ENCODE measurements around the gene POMGNT2. TPM values are rescaled to one million over a fixed set of nuclear protein-coding genes. Genes with fewer than 3 reads are reported as not detected.

POMGNT2 gene
- total and polyA plus RNA-seq, 2 experiments from 2014 or later = 10.7 to 26.1 TPM

DNA sequence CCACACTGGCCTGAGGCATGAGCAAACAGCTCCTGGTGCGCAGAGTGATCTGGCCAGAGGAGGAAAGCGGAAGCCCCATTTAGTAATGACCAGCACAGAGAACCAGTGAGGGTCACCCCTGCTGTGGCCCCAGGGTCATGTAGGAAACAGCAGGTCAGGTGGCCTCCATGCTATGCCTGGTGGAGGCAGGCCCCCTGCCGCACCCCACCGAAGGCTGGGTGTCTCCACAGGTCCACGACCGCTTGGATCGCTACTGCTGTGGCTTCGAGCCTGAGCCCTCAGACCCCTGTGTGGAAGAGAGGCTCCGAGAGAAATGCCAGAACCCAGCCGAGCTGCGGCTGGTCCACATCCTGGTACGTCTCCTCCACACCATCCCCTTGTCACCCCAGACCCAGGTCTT, 52.6 kb downstream of the POMGNT2 start:
- Histone ChIP-seq H3K79me2 (replicated peaks; ENCODE audit: insufficient read depth) (no peaks in the 10 kb centered on the region), H3F3A (replicated peaks; ENCODE audit: low read depth) (no peaks in the 10 kb centered on the region), H3K4me3 (no peak overlapping the region), H3K27ac (ENCODE audit: low read depth) (no peak overlapping the region), H2AFZ (no peak overlapping the region), H4K20me1 (replicated peaks; ENCODE audit: insufficient read depth) (no peaks in the 10 kb centered on the region), H3K4me1 (ENCODE audit: insufficient read depth) (no peaks in the 10 kb centered on the region), H3K36me3 (ENCODE audit: insufficient read depth) (no peaks in the 10 kb centered on the region), H3K27me3 (ENCODE audit: insufficient read depth) (no peaks in the 10 kb centered on the region), H3K9me2 (ENCODE audit: insufficient read depth) (0 out of 2 replicates have a peak, but pooled peaks cover 7% of the 10 kb centered on the region), H3K4me2 (no peak overlapping the region)
- ATAC-seq = no peak
- Mint-ChIP-seq H3K4me1 (no peaks in the 10 kb centered on the region; the same call in 2 of the 3 replicates), H3K27ac (no peak overlapping the region), H3K27me3 (ENCODE audit: insufficient read depth, low read depth, poor library complexity) (peaks cover 2% of the 10 kb centered on the region), H3K4me3 (no peak overlapping the region), H3K36me3 (ENCODE audit: low read depth) (peaks cover 10% of the 10 kb centered on the region), H3K9me3 (peaks cover 38% of the 10 kb centered on the region)
- TF ChIP-seq POLR2AphosphoS5 (IDR thresholded peaks at IDR 0.05; ENCODE audit: low read depth) = no peak
- no peak for TF ChIP-seq EZH2phosphoT487 (IDR thresholded peaks at IDR 0.05; ENCODE audit: unreplicated experiment)
- no peak for TF ChIP-seq ZNF114 (CRISPR knock-in tag; IDR thresholded peaks at IDR 0.05)
- TF ChIP-seq, protein P1, sequence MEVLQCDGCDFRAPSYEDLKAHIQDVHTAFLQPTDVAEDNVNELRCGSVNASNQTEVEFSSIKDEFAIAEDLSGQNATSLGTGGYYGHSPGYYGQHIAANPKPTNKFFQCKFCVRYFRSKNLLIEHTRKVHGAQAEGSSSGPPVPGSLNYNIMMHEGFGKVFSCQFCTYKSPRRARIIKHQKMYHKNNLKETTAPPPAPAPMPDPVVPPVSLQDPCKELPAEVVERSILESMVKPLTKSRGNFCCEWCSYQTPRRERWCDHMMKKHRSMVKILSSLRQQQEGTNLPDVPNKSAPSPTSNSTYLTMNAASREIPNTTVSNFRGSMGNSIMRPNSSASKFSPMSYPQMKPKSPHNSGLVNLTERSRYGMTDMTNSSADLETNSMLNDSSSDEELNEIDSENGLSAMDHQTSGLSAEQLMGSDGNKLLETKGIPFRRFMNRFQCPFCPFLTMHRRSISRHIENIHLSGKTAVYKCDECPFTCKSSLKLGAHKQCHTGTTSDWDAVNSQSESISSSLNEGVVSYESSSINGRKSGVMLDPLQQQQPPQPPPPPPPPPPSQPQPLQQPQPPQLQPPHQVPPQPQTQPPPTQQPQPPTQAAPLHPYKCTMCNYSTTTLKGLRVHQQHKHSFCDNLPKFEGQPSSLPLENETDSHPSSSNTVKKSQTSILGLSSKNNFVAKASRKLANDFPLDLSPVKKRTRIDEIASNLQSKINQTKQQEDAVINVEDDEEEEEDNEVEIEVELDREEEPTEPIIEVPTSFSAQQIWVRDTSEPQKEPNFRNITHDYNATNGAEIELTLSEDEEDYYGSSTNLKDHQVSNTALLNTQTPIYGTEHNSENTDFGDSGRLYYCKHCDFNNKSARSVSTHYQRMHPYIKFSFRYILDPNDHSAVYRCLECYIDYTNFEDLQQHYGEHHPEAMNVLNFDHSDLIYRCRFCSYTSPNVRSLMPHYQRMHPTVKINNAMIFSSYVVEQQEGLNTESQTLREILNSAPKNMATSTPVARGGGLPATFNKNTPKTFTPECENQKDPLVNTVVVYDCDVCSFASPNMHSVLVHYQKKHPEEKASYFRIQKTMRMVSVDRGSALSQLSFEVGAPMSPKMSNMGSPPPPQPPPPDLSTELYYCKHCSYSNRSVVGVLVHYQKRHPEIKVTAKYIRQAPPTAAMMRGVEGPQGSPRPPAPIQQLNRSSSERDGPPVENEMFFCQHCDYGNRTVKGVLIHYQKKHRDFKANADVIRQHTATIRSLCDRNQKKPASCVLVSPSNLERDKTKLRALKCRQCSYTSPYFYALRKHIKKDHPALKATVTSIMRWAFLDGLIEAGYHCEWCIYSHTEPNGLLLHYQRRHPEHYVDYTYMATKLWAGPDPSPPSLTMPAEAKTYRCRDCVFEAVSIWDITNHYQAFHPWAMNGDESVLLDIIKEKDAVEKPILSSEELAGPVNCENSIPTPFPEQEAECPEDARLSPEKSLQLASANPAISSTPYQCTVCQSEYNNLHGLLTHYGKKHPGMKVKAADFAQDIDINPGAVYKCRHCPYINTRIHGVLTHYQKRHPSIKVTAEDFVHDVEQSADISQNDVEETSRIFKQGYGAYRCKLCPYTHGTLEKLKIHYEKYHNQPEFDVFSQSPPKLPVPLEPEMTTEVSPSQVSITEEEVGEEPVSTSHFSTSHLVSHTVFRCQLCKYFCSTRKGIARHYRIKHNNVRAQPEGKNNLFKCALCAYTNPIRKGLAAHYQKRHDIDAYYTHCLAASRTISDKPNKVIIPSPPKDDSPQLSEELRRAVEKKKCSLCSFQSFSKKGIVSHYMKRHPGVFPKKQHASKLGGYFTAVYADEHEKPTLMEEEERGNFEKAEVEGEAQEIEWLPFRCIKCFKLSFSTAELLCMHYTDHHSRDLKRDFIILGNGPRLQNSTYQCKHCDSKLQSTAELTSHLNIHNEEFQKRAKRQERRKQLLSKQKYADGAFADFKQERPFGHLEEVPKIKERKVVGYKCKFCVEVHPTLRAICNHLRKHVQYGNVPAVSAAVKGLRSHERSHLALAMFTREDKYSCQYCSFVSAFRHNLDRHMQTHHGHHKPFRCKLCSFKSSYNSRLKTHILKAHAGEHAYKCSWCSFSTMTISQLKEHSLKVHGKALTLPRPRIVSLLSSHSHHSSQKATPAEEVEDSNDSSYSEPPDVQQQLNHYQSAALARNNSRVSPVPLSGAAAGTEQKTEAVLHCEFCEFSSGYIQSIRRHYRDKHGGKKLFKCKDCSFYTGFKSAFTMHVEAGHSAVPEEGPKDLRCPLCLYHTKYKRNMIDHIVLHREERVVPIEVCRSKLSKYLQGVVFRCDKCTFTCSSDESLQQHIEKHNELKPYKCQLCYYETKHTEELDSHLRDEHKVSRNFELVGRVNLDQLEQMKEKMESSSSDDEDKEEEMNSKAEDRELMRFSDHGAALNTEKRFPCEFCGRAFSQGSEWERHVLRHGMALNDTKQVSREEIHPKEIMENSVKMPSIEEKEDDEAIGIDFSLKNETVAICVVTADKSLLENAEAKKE (CRISPR knock-in tag; IDR thresholded peaks at IDR 0.05) = no peak
- no peak for TF ChIP-seq EZH2 (IDR thresholded peaks at IDR 0.05; ENCODE audit: low read depth, unreplicated experiment)
- TF ChIP-seq, protein P2, sequence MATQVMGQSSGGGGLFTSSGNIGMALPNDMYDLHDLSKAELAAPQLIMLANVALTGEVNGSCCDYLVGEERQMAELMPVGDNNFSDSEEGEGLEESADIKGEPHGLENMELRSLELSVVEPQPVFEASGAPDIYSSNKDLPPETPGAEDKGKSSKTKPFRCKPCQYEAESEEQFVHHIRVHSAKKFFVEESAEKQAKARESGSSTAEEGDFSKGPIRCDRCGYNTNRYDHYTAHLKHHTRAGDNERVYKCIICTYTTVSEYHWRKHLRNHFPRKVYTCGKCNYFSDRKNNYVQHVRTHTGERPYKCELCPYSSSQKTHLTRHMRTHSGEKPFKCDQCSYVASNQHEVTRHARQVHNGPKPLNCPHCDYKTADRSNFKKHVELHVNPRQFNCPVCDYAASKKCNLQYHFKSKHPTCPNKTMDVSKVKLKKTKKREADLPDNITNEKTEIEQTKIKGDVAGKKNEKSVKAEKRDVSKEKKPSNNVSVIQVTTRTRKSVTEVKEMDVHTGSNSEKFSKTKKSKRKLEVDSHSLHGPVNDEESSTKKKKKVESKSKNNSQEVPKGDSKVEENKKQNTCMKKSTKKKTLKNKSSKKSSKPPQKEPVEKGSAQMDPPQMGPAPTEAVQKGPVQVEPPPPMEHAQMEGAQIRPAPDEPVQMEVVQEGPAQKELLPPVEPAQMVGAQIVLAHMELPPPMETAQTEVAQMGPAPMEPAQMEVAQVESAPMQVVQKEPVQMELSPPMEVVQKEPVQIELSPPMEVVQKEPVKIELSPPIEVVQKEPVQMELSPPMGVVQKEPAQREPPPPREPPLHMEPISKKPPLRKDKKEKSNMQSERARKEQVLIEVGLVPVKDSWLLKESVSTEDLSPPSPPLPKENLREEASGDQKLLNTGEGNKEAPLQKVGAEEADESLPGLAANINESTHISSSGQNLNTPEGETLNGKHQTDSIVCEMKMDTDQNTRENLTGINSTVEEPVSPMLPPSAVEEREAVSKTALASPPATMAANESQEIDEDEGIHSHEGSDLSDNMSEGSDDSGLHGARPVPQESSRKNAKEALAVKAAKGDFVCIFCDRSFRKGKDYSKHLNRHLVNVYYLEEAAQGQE (IDR thresholded peaks at IDR 0.05; ENCODE audit: unreplicated experiment) = no peak
- no peak for TF ChIP-seq STAT1 (IDR thresholded peaks at IDR 0.05; ENCODE audit: unreplicated experiment)
- TF ChIP-seq, protein P3, sequence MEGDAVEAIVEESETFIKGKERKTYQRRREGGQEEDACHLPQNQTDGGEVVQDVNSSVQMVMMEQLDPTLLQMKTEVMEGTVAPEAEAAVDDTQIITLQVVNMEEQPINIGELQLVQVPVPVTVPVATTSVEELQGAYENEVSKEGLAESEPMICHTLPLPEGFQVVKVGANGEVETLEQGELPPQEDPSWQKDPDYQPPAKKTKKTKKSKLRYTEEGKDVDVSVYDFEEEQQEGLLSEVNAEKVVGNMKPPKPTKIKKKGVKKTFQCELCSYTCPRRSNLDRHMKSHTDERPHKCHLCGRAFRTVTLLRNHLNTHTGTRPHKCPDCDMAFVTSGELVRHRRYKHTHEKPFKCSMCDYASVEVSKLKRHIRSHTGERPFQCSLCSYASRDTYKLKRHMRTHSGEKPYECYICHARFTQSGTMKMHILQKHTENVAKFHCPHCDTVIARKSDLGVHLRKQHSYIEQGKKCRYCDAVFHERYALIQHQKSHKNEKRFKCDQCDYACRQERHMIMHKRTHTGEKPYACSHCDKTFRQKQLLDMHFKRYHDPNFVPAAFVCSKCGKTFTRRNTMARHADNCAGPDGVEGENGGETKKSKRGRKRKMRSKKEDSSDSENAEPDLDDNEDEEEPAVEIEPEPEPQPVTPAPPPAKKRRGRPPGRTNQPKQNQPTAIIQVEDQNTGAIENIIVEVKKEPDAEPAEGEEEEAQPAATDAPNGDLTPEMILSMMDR (conservative IDR thresholded peaks at IDR 0.05; ENCODE audit: low read depth in 2 of 2) = no peak
- TF ChIP-seq CREB1 (CRISPR knock-in tag; IDR thresholded peaks at IDR 0.05; ENCODE audit: low read depth) = no peak
- no peak for TF ChIP-seq ZNF331 (CRISPR knock-in tag; IDR thresholded peaks at IDR 0.05; ENCODE audit: low read depth)
- TF ChIP-seq NANOG (IDR thresholded peaks at IDR 0.05; ENCODE audit: borderline replicate concordance) = no peak
- TF ChIP-seq, protein P4, sequence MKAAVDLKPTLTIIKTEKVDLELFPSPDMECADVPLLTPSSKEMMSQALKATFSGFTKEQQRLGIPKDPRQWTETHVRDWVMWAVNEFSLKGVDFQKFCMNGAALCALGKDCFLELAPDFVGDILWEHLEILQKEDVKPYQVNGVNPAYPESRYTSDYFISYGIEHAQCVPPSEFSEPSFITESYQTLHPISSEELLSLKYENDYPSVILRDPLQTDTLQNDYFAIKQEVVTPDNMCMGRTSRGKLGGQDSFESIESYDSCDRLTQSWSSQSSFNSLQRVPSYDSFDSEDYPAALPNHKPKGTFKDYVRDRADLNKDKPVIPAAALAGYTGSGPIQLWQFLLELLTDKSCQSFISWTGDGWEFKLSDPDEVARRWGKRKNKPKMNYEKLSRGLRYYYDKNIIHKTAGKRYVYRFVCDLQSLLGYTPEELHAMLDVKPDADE (IDR thresholded peaks at IDR 0.05) = no peak
- TF ChIP-seq JUNB (IDR thresholded peaks at IDR 0.05; ENCODE audit: unreplicated experiment) = no peak
- no peak for DNase-seq (ENCODE audit: low spot score)
